ENCODE data around the gene BOD1L1.

BOD1L1 gene

DNA sequence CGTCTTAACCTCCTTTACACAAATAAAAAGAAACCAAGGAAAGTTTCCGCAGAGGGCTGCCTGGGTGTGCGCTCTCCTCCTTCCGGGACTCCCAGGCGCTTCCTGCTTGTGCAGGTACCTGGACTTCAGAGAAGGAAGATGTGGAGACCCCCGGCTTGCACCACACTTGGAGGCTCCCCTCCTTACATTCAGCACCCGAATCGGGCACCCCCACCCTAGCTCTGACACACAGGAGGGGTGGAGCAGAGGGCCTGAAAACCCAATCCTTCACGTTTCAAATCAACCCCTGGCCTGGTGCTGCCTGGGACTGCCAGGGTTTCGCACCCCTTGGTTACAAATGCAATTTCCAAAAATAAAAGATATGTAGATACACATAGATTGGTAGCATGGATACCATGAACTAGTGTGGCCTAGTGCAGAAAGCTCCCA is 86.3 kb downstream of the BOD1L1 start:
- Mint-ChIP-seq H3K36me3 (peaks cover 9% of the 10 kb centered on the region), H3K4me3 (peak overlapping the region; percentile 69), H3K27ac (no peak overlapping the region), H3K4me1 (ENCODE audit: low read depth) (peaks cover 47% of the 10 kb centered on the region), H3K9me3 (ENCODE audit: low read depth) (peaks cover 2% of the 10 kb centered on the region), H3K27me3 (peaks cover 53% of the 10 kb centered on the region)

DNA sequence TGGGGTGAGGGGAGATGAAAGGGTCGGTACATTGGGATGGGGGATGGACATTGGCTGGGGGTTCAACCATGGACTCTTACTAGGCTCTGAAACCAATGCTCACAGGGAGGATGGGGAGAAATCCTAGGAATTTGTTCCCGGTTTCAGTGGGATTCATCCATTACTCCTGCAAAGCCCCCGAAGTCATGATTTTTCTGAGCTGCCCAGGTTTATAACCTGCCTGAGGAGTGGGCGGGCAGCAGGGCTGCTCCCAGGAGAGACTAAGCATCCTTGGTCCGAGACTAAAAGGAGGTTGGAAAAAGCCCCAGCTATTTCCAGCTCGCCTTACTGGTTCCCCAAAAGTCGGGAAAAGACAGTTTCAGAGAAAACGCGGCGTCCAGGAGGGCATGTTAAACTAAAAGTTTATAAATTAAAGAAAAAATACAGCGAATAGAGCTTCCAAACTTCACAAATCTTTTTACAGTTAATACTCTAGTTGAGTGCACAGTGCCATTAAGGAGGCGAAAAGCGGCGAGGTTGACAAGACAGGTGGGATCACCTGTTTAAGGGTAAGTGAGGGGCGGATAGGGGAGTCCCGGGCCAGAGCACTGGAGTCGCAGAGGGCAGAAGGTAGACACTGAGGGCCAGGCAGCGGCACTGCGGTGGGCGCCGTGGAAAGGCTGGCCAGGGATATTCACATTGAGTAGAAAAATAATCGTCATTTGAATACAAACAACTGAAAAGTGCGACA is 86.9 kb downstream of the BOD1L1 start:
- Mint-ChIP-seq H3K4me1 (ENCODE audit: low read depth) (peaks cover 45% of the 10 kb centered on the region), H3K27ac (no peak overlapping the region), H3K27me3 (peaks cover 53% of the 10 kb centered on the region), H3K36me3 (peaks cover 9% of the 10 kb centered on the region), H3K4me3 (peak overlapping the region; percentile 69), H3K9me3 (ENCODE audit: low read depth) (no peaks in the 10 kb centered on the region)

DNA sequence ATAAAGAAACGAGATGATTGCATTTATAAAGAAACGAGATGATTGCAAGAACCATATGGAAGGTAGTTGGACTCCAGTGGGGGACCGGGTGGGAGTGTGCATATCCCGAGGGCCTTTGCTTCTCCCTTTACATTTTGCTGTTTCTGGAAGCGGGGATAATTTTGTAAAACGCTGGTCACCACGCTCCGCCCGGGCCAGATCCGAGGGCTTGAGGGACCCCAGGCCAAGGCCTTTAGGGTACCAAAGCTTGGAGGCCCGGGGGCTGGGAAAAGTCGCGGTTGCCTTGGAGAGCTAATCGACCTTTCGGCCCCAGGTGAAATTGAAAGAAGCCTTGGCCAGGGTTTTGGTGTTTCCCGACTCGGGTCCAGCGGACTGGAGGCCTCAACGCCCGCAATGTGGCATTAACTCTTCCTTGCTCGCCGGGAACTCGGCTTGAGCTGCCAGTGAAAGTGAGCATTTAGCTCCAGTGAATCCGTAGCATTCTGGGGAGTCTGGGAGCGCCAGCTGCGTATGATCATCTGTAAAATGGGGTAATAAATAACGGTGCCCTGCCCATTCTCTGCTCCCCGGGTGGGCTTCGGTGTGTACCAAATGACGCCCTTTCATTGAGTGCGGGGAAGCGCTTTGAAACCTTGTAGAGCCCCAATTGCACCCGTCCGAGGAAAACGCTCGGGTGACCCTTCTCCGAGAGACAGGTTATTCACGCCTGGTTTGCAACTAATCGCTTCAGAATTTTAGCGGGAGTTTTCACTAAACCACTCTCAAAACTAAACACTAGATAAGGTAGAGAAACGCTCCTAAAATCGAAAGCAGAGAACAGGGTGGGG is 87.7 kb downstream of the BOD1L1 start:
- Mint-ChIP-seq H3K4me3 (peak overlapping the region; percentile 35), H3K4me1 (ENCODE audit: low read depth) (peaks cover 38% of the 10 kb centered on the region), H3K36me3 (peaks cover 9% of the 10 kb centered on the region), H3K9me3 (ENCODE audit: low read depth) (no peaks in the 10 kb centered on the region), H3K27me3 (peaks cover 49% of the 10 kb centered on the region), H3K27ac (no peak overlapping the region)

DNA sequence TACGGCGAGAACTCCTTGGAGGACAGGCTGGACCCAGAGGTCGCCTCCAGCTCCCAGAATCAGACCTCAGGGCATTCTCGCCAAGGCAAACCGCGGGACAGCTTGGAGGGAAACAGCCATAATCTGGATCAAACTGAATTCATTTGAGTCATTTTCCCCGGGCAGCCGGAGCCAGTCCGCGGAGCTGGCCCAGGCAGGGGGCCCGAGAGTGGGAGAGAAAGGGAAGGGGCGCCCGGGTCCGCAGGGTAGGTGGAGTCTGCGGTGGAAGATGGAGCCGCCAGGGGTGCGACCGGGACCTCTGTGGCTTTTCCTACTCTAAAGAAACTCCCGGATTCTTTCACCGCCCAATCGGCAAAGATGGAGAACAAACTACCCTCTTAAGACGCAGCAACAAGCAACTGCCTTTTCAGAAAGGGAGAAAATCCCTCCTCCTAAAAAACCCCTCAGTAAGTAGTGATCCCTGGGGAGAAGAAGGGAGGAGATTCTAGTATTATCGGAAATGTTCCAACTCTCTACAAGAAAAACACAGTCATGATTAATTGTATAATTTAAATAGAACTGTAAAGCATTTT is 88.4 kb downstream of the BOD1L1 start:
- H3K27ac Mint-ChIP-seq, result no peak overlapping the region
- H3K36me3 Mint-ChIP-seq, result peaks cover 9% of the 10 kb centered on the region
- H3K9me3 Mint-ChIP-seq (ENCODE audit: low read depth), result no peaks in the 10 kb centered on the region
- peaks cover 40% of the 10 kb centered on the region for H3K4me1 Mint-ChIP-seq (ENCODE audit: low read depth)
- H3K27me3 Mint-ChIP-seq, result peaks cover 52% of the 10 kb centered on the region
- H3K4me3 Mint-ChIP-seq, result peak overlapping the region; percentile 65

DNA sequence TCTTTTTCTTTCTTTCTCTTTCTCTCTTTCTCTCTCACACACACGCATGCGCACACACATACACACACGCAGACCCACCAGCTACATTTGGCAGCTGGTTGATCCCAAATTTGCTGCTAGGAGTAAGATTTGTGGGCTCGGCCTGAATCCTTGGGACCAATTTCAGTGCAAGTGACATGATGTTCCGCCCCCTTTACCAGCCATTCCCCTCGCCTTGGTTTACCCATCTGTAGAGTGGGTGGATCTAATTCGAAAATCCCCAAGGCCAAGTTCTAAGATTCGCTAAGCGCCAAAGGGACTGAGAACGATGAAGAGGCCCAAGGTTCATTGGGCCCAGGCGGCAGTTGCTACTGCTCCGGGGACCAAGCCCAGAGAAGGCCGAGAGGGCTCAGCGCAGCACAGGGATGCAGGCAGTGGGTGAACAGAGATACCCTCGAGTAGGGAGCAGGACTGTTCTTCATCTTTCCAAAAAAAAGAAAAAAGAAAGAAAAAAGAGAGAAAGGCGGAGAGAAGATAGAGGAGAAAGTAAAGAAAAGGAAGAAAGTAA is 89.0 kb downstream of the BOD1L1 start:
- peak overlapping the region; percentile 76 for H3K27ac Mint-ChIP-seq
- H3K9me3 Mint-ChIP-seq (ENCODE audit: low read depth), result no peaks in the 10 kb centered on the region
- peak overlapping the region; percentile 65 for H3K4me3 Mint-ChIP-seq
- H3K27me3 Mint-ChIP-seq, result peaks cover 56% of the 10 kb centered on the region
- H3K4me1 Mint-ChIP-seq (ENCODE audit: low read depth), result peaks cover 42% of the 10 kb centered on the region
- H3K36me3 Mint-ChIP-seq, result peaks cover 9% of the 10 kb centered on the region

DNA sequence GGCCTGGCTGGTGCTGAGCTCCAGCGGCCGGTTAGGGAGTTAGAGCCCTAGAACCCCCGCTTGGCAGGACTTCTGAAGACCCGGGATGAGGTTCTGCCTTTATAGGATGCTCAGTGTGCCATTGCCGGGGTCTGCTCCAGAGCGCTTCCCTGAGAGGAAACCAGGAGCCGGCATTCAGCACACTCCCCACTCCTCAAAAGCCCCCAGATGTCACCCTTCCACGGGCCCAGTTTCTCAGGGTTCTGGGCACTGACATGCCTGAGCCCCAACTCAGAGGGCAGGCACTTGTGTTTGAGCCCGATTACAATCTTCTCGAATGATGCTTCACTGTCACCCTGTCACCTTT is 89.7 kb downstream of the BOD1L1 start:
- peaks cover 37% of the 10 kb centered on the region for H3K4me1 Mint-ChIP-seq (ENCODE audit: low read depth)
- no peaks in the 10 kb centered on the region for H3K9me3 Mint-ChIP-seq (ENCODE audit: low read depth)

DNA sequence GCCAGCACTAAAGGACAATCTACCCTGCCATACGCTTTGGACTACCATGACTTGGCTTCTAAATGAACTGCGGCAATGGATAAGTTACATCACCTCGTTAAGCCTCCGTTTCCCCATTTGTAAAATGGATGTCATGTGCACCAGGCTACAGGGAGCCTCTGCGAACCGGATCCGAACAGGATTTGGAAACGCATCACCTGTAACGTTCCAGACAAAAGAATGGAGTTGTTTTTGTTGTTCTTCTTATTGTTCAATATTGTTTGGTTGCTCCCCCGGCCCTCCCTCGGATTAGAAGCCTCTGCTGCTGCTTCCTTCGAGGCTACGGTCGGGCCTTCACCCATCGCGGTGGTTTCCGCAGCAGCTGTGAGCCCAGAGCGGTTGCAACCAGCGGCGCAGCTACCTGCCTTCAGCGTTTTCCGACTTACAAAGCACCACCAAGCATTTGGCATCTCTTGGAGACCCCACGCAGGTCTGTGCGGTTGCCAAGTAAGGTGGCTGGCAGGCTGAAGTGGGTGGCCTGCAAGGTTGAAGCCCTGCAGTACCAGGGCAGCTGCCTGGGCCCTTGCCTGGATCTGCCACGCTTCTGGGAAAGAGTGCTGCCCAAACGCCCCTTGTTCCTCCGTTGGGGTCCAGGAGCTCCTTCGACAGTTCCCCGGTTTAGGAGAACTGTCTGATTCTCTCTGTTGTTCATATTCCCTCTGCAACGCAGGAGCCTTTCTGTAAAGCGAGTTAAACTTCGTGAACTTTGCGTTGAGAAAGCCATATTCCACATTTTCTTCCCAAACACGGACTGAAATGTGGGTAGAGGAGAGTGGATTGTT is 90.3 kb downstream of the BOD1L1 start:
- Mint-ChIP-seq H3K27me3 (peaks cover 58% of the 10 kb centered on the region), H3K4me1 (ENCODE audit: low read depth) (peaks cover 35% of the 10 kb centered on the region), H3K27ac (no peak overlapping the region), H3K4me3 (no peak overlapping the region), H3K36me3 (peaks cover 9% of the 10 kb centered on the region), H3K9me3 (ENCODE audit: low read depth) (no peaks in the 10 kb centered on the region)

More for the DNA sequence above, 89.7 kb downstream of the BOD1L1 start:
- H3K27me3 Mint-ChIP-seq, result peaks cover 55% of the 10 kb centered on the region
- peaks cover 9% of the 10 kb centered on the region for H3K36me3 Mint-ChIP-seq
- H3K27ac Mint-ChIP-seq, result no peak overlapping the region
- H3K4me3 Mint-ChIP-seq, result no peak overlapping the region

DNA sequence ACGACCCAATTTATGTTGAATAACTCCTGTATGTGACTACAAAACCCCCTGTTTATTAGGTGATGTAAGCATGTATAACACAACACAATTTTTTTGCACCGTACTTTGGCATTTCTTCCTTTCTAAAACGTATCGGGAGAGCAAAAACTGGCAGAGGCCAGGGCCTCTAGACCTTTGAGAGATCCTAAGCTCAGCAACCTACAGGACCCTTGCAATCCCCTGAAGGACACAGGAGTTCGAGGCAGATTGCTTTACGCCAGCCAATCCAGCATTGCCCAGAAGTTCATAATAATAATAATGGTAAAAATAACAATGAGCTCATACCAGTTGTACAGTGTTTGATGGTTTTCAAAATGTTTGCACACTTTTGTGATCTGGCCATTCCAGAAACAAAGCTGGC is 90.9 kb downstream of the BOD1L1 start:
- Mint-ChIP-seq H3K27ac (peak overlapping the region; percentile 24), H3K36me3 (peaks cover 9% of the 10 kb centered on the region), H3K4me1 (ENCODE audit: low read depth) (peaks cover 31% of the 10 kb centered on the region), H3K4me3 (no peak overlapping the region), H3K27me3 (peaks cover 60% of the 10 kb centered on the region), H3K9me3 (ENCODE audit: low read depth) (no peaks in the 10 kb centered on the region)

DNA sequence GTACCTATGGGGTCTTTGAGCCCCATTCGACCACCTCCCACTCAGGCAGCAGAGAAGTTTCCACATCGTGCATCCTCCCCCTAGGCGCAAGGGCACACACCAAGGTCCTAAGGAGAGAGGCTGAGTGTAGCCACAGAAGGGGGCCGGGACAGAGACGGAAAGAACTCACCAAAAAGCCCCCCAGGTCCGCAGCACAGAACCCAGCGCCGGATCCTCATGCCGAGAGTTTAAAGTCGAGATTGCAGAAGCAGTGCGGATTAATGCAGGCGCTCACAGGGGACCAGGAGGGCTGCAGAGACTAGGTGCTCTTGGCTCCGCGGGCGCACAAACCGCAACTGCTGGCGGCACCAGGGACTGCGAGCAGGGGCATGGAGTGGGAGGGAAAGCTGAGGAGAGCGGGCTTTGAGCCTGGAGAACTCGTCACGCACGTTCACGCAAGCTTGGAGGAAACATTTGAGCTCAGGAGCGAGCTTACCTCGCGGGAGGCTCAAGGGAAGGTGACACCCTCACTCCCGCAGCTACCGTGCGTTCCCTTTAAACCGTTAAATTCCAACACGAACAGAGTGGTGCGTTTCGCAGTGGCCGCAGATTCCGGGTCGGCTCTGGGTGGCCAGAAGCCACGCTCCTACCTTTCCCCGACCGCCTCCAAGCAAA is 91.7 kb downstream of the BOD1L1 start:
- Mint-ChIP-seq H3K9me3 (ENCODE audit: low read depth) (no peaks in the 10 kb centered on the region), H3K27me3 (peaks cover 61% of the 10 kb centered on the region), H3K4me1 (ENCODE audit: low read depth) (peaks cover 30% of the 10 kb centered on the region), H3K4me3 (no peak overlapping the region), H3K36me3 (peaks cover 9% of the 10 kb centered on the region), H3K27ac (no peak overlapping the region)

DNA sequence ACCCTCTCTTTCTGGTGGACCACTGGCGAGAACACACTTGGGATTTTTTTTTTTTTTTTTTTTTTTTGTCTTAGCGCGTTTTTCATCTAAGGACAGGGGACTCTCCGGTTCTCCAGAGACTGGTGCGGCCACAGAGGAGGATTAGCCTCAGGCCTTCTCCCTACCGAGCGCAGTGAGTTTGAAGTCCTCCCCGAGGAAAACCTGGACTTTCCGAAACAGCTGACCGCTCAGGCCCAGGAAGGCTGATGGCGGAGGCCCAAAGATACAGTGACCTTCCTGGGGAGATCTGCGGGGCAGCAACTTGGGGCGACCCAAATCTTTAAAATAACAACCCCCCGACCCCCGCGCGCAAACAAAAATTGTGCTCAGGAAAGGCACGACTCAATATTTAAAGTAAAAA is 92.4 kb downstream of the BOD1L1 start:
- H3K27me3 Mint-ChIP-seq, result peaks cover 63% of the 10 kb centered on the region
- no peaks in the 10 kb centered on the region for H3K9me3 Mint-ChIP-seq (ENCODE audit: low read depth)
- peaks cover 32% of the 10 kb centered on the region for H3K4me1 Mint-ChIP-seq (ENCODE audit: low read depth)
- H3K27ac Mint-ChIP-seq, result no peak overlapping the region
- no peak overlapping the region for H3K4me3 Mint-ChIP-seq
- peaks cover 7% of the 10 kb centered on the region for H3K36me3 Mint-ChIP-seq

DNA sequence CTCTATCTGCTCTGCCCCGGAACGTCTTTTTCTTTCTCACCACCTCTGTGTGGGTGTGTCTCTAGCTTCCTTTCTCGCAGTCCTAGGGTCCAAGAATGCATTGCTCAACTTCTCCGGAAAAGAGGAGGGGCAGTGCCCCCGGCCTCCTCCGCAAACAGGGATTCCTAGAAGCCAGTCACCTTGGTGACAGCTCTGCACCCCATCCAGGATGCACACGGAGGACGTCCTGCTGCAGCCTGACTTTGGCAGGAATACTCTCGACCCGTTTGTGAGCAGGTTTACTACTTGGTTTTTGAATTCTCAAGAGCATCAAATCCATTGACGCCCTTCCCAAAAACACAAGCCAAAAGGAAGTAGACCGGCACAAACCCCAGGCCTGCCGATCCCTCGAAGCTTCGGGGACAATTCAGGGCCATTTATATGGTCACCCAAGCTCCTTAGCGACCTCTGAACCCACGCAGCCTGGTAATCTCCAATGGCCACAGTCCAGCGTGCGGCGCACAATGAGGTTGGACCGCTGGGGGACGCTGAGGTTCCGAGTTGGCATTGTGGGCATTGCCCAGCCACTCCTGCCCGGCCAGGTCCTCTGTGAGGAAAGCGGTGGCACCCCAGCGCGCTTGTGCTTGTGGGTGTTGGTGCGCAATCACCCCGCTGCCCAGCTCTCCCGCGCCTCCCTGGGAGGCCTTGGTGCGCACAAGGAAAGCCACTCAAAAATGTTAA is 93.0 kb downstream of the BOD1L1 start:
- Mint-ChIP-seq H3K4me3 (no peak overlapping the region), H3K27ac (no peak overlapping the region), H3K27me3 (peaks cover 61% of the 10 kb centered on the region), H3K9me3 (ENCODE audit: low read depth) (no peaks in the 10 kb centered on the region), H3K4me1 (ENCODE audit: low read depth) (peaks cover 32% of the 10 kb centered on the region), H3K36me3 (peaks cover 7% of the 10 kb centered on the region)

DNA sequence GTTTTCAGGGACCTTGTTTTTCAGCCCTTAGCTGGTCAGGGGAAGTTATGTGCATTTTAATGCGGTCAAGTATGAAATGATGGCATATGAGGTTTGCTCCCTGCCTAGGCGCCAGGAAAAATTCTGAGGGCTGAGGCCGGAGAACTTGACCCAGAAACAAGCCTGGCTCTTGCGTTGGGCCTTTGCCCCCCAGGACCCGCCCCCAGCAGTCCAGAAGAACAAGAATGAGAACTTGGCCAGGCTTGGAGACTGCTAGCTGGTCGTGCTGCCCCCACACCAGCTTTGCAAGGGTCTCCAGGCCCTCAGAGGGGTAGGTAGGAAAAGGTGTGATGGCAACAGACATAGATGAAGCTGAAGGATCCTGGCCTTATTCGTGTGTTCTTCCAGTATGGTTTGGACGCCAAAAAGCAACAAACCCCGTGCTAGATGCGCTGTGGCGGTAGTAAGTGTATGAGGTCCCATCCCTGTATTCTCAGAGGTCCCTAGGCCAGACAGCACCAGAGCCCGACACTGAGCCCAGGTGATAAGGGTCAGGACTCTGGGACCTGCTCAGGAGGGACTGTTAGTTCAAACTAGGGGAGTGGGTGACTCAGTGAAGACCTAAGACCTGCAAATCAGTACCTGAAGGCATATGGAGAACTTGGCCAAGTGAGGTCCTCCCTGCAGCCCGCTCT is 93.7 kb downstream of the BOD1L1 start:
- Mint-ChIP-seq H3K4me1 (ENCODE audit: low read depth) (peaks cover 32% of the 10 kb centered on the region), H3K9me3 (ENCODE audit: low read depth) (no peaks in the 10 kb centered on the region), H3K36me3 (peaks cover 8% of the 10 kb centered on the region), H3K4me3 (no peak overlapping the region), H3K27ac (no peak overlapping the region), H3K27me3 (peaks cover 56% of the 10 kb centered on the region)

DNA sequence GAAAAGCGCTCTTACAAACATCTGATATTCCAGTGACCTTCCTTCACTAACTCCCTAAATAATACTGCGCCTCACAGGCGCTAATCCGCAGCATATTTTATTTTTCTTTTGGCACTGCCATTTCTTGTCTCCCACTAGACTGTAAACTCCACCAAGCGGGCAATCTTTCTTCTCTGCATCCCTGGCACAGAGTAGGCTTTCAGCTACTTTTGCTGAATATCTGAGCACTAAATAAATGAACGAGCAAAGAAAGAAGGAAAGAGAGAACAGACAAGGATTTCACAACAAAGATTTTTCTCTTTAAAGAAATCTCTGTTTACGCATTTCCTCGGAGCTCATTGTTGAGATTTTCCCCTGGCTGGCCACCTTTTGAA is 95.9 kb downstream of the BOD1L1 start:
- H3K27me3 Mint-ChIP-seq, result peaks cover 50% of the 10 kb centered on the region
- no peaks in the 10 kb centered on the region for H3K9me3 Mint-ChIP-seq (ENCODE audit: low read depth)
- peaks cover 39% of the 10 kb centered on the region for H3K4me1 Mint-ChIP-seq (ENCODE audit: low read depth)
- H3K36me3 Mint-ChIP-seq, result peaks cover 3% of the 10 kb centered on the region
- H3K4me3 Mint-ChIP-seq, result no peak overlapping the region
- H3K27ac Mint-ChIP-seq, result no peak overlapping the region

Measured in activated naive CD8-positive, alpha-beta T cell (primary cell).